ENCODE data around the gene MDC1.
"Not testable (repeated sequence)": the region's sequence is repeated elsewhere in the genome, so short reads cannot be mapped to it uniquely, and the experiment has no call there.

MDC1 gene

DNA sequence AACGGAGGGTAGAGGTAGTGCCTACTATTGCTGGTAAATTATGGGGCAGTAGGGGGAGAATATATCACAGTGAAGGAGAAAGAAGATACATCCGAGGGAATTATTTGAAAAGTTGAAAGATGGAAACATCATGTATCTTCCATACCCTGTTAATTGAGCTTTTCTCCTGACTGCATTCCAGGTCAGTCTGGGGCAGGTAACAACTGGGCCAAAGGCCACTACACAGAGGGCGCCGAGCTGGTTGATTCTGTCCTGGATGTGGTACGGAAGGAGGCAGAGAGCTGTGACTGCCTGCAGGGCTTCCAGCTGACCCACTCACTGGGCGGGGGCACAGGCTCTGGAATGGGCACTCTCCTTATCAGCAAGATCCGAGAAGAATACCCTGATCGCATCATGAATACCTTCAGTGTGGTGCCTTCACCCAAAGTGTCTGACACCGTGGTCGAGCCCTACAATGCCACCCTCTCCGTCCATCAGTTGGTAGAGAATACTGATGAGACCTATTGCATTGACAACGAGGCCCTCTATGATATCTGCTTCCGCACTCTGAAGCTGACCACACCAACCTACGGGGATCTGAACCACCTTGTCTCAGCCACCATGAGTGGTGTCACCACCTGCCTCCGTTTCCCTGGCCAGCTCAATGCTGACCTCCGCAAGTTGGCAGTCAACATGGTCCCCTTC is 6.2 kb upstream of the MDC1 start:
- DNase-seq, result not testable (repeated sequence)

DNA sequence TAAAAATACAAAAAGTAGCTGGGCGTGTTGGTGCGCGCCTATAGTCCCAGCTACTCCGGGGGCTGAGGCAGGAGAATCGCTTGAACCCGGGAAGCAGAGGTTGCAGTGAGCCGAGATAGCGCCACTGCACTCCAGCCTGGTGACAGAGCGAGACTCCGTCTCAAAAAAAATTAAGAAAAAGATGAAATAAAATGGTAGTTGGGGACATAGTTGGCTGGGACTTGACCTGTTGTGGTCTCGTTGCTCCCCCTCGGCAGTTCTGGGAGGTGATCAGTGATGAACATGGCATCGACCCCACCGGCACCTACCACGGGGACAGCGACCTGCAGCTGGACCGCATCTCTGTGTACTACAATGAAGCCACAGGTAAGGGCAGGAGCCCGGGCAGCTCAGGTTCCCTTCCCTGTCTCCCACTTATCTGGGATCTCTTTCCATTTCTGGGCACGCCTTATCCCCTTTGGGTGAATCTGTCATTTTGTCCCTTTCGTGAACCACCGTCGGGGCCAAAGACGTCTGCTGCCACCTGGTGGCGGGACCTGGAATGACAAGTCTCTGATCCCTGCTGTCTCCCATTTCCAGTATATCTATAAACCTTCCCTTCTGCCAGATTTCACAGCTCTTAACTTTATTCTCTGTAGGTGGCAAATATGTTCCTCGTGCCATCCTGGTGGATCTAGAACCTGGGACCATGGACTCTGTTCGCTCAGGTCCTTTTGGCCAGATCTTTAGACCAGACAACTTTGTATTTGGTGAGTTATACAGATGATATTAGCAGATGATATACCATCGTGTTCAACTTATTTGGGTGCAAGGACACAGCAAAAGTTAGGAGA is 5.4 kb upstream of the MDC1 start:
- peak; percentile 92 for DNase-seq

DNA sequence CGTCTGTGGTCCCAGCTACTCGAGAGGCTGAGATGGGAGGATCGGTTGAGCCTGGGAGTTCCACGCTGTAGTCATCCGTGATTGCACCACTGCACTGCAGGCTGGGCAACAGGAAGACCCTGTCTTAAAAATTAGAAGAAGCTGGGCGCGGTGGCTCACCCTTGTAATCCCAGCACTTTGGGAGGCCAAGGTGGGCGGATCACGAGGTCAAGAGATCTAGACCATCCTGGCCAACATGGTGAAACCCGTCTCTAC is 4.9 kb upstream of the MDC1 start:
- DNase-seq, result peak; percentile 36

DNA sequence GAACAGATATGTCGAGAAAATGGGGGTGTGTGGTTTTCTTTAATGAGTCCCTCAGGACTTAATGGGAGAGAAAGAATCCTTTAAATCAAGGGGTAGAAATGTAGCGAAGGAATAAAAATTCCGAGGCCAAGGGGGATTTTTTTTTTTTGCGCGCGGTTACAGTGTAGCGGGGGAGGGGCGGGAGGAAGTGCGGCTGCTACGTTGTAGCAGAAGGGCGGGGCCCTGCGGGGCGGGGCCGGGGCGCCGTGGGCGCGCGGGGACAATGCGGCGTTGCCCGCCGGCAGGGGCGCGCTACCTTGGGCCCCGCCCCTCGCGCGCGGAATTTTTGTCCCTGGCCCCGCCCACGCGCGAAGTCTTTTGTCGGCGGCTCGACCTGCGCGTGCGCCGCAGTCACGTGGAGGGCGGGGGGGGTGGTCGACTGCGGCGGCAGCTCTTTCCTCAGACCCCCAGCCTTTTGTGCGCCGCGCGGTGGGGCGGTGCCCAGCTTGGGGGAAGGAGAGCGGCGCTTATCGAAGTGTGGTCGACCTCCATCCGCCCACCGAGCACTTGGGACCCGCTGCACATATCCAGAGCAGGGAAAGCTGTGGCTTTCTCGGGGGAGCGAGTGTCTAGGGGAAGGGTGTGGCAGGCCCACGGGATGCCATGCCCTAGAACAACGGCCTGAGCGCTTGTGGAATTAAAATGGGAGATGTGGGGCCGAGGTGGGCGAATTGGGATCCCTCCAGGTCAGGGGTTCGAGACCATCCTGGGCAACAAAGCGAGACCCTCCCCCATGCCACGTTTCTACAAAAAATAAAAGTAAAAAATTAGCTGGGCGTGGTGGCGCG is 4.3 kb upstream of the MDC1 start:
- peak; percentile 98 for DNase-seq

DNA sequence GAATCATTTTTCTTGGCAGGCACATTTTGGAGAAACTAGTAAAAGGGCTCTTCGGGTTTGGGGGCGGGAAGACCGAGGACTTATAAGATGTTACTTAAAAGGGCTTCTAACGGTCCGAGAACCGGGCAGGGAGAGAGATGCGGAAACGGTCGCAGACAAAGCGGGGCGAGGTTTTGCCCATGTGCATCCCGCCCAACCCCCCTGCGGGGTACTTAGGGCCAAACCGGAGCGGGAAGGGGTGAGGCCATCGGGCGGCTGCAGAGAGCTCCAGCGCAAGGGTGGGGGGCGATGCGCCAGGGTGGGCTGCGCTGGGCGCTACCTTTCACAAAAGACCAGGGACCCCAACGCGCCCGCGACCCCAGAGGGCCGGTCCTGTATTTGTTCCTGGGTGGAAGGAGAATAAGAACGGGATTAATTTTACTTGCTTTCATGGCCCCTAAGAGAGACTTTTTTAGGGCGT is 3.7 kb upstream of the MDC1 start:
- DNase-seq, result peak; percentile 82

DNA sequence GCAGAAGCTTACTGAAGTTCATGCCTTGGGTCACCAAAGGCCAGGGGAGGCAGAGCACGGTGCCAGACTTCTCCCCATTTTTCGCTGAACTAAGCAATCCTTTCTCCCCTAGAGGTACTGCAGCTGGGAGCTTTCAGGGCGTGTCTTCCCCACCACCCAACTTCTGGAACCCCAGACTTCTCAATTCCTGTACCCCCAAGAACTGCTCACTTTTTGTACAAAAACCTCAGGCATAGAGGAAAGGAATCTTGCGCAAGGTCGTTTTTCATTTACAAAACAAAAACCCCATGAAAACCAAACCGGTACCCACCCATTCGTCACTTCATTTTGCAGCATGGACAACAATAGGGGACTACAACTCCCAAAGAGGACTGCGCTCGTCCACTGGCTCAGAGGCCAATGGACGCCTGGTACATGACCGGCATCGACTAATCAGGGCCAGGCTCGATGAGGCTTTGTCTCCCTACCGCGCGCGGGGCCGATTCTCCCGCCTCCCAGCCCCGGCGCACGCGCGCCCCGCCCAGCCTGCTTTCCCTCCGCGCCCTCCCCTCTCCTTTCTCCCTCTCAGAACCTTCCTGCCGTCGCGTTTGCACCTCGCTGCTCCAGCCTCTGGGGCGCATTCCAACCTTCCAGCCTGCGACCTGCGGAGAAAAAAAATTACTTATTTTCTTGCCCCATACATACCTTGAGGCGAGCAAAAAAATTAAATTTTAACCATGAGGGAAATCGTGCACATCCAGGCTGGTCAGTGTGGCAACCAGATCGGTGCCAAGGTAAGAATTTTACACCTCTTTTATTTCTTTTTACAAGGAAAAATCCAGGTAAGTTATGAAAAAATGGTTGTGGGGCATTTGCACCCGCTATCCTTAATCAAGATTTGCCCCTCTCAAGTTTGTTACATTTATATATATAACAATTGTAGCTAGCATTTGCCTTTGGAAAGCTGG is 3.0 kb upstream of the MDC1 start, which contains the start of gene TUBB:
TSS of gene TUBB (plus strand) at position 562 of the 947 bp plus-strand sequence. CDS start at position 717, 155 bp downstream.
- DNase-seq, result peak; percentile 97

DNA sequence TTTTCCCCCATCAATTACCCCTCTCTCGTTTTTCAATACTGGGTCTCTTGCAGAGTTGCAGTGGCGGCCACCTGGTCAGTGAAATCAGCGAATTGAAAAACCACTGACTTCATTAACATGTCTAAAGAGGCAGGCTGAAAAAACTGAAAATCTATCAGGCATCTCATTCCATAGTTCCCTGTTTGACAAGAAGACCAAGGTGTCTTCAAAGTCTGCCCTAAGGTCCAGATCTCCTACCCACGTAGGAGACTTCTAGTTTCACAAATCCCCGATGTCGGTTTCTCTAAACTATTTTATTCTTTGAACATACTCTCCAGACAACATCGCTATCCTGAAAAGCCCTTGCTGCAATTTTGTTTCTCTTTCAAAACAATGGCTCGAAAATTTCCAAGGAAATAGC is 2.3 kb upstream of the MDC1 start:
- no peak for DNase-seq

DNA sequence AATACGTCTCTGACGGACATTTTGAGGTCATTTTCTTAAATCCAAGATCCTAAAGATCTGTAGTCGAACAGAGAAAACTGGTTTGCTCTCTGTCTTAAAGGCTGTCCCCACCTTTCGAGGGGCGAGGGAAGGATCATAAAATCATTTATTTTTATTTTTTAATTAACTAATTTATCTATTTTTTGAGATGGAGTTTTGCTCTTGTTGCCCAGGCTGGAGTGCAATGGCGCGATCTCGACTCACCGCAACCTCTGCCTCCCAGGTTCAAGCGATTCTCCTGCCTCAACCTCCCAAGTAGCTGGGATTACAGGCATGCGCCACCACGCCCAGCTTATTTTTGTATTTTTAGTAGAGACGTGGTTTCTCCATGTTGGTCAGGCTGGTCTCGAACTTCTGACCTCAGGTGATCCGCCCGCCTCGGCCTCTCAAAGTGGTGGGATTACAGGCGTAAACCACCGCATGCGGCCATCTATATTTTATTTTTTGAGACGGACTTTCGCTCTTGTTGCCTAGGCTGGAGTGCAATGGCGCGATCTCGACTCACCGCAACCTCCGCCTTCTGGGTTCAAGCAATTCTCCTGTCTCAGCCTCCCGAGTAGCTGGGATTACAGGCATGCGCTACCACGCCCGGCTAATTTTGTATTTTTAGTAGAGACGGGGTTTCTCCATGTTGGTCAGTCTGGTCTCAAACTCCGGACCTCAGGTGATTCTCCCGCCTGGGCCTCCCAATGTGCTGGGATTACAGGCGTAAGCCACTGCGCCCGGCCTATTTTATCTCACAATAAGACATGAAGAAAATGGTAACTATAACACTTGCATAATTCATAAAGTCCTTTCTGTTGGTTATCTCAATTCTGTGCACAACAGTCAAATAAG is 1.0 kb upstream of the MDC1 start:
- DNase-seq, result not testable (repeated sequence)

DNA sequence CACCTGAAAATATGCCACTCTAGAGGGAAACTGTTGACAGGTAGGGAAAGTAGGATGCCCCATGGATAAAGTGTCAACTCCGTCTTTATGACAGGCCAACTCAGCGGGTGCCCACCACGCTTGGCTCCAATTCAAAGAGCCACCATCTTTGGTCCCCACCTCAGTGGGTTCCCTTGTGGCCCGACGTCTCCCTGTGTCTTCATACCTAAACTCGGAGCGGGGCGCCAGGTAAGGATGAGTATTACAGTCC is 277 bp downstream of the MDC1 start:
- no peak for DNase-seq

DNA sequence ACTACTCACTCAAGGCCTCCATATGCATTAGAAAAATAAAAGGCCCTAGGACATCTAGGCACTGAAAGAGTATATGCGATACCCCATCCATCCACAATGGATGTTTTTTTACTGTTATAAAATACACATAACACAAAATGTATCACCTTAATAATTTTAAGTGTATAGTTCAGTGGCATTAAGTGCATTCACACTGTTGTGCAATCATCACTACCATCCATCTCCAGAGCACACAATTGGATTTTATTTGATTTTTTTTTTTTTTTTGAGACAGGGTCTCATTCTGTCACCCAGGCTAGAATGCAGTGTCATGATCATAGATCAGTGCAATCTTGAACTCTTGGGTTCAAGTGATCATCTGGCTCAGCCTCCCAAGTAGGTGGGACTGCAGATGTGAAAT is 2.8 kb downstream of the MDC1 start:
- DNase-seq, result no peak

DNA sequence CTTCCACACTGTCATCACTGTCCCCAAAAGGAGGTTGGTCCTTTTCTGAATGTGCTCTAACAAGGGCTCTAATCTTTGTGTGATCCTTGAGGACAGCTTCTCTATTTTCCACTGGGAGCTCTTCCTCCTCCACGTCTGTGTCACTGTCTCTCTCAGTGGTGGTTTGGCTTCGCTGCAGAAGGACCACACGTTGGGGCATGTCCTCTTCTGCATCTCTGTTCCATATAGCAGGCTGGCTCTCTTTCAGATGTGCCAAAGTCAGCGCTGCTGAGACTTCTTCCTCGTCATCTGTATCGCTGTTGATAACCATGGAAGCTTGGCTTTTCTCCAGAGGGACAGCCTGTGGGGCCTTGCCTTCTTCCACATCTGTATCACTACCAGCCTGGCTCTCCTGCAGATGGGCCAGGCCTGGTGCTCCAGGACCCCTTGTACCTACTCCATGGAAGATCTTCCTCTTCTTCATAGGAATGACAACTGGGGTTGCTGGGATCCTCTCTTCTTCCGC is 4.6 kb downstream of the MDC1 start:
- DNase-seq, result no peak

DNA sequence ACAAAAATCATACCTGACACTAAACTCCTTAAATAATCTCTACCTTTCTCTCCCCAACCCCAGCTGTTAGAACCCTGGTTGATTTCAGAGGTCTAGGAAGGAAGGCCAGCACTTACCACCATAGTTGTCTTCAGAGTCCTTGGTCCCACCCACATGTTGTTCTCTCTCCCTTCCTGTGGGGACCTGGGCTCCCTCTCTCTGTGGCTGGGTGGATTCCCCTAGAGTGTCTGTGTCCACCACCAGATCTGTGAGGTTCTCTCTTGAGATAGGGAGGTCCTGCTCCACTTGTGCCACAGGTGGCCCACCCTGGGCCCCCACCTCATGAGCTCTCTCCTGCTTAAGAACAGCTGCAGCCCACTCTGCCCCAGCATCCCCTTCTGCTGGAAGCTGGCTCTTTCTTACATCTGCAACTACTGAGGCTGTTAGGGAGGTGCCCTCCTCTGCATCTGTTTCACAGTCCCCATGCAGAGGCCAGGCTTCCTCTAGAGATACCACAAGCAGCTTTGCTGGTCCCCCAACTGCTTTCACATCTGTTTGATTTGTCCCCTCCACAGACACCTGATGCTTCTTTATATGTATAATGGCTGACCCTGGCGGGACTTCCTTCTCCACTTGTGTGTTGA is 5.2 kb downstream of the MDC1 start:
- no peak for DNase-seq

DNA sequence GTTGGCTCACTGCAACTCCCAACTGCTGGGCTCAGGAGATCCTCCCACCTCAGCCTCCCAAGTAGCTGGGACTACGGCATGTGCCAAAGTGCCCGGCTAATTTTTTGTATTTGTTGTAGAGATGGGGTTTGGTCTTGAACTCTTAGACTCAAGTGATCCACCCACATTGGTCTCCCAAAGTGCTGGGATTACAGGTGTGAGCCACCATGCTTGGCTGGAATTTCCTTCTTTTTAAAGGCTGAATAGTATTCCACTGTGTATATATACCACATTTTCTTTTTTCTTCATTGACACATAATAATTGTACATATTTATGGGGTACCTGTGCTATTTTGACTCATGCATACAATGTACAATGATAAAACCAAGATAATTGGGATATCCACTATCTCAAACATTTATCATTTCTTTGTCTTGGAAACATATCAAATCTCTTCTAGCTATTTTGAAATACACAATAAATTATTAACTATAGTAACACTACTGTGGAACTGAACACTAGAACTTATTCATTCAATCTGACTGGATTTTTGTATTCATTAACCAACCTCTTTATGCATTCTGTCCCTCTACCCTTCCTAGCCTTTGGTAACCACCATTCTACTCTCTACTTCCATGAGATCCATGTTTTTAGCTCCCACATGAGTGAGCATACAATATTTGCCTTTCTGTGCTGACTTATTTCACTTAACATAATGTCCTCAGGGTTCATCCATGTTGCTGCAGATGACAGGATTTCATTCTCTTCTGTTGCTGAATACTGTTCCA is 7.8 kb downstream of the MDC1 start:
- DNase-seq, result no peak

DNA sequence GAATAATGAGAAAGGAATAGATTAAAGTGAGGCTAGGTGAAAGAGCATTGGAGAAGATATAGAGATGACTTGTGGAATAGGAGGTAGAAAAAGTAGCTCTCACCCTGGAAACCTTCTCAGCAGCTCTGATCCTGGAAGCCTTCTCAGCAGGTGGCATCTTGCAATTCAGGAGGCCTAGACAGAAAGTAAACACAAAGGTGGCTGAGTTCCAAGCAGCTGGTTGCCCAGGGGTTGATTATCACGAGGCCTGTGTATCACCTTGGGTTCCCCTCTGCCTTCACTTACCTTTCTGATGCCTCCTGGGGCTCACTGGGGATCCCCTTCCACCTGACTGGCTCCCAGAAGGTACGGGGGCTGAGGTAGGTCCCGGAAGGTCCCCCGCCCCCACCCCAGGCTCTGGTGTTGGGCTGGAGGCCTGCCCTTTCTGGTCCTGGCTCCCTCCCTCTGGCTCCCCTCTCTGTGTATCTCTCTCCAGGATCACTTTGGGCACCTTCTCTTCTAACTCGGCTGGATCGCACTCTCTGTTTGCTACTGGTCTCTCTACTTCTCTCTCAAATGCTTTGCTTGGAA is 9.7 kb downstream of the MDC1 start:
- DNase-seq, result no peak

DNA sequence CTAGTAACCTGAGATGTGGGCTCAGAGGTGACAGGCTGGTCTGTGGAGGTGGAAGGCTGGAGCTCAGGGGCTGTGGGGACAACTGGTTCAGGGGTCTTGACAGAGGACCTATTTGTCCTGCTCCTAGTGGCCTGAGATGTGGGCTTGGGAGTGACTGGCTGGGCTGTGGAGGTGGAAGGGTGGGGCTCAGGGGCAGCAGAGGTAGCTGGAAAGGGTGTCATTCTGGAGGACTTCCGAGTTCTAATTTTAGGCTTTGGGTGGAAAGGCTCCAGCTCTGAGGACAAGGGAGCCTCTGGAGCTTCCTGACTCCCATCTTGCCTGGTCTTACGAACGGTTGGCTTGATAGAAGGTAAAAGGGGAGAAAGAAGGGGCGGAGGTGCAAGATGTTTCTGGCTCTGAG is 11.5 kb downstream of the MDC1 start:
- DNase-seq, result no peak

DNA sequence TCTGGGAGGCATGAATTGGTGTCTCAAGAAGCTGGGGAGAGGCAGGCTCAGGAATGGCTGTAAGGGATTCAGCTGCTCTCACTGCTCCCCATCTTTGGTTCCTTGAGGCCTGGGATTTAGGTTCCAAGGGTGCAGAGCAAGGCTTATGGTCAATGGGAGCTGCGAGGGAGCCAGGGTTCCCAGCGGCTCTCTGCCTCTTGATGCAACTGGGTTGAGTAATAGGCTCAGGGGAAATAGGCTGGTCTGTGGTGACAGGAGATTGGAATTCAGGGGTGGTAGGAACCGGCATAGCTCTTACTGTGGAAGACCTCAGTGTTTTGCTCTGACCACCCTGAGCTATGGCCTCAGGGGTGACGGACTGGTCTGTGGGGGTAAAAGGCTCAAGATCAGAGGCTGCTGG is 13.3 kb downstream of the MDC1 start:
- no peak for DNase-seq

DNA sequence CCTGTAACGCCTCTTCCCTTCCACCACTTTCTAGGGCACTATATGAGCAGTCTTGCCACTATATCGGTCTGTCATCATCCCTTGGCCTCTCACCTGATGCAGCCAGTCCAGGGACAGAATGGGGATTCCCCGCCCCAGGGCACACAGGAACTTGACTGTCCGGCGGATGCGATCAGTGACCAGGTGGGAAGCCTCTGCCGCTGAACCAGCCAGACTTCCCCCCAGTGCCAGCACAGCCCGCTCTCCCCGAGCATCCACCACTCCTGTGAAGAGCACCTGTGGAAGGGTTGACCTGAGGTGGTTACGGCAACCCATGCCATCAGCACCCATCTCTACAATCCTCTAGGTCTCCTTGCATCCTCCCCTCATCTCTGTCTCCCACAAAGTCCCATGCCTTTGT is 14.1 kb downstream of the MDC1 start:
- DNase-seq, result no peak

DNA sequence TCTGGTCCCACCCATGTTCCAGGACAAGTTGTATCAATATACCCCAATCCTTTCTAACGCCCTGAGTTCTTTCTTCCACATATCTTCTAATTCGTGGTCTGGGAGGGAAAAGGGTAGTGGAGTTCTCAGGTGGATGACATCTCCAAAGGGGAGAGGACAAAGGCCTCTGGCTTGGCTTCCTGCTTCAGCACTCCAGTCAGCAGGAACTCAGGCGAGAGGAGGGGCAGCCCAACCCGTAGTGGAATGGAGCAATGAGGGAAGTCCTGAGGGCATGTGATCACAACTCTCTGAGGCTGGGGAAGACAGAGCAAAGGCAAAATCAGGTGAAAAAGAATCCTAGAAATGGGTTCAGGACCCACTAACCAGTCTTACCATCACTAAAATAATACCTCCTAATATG is 16.7 kb downstream of the MDC1 start:
- DNase-seq, result no peak

DNA sequence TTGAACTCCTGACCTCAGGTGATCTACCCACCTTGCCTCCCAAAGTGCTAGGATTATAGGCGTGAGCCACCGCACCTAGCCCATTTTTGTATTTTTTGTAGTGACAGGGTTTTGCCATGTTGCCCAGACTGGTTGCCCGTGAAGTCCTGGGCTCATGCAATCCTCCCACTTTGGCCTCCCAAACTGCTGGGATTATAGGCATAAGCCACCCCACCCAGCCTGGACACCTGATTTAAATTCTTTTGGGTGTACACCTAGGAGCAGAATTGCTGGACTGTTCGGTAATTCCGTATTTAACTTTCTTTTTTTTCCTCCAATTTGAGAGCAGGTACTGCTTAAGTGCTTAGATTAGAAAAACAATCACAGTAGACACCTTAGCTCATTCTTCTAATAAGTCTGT is 20.6 kb downstream of the MDC1 start:
- no peak for DNase-seq
